Measurements from ENCODE around the gene RAB13.

RAB13 gene

DNA sequence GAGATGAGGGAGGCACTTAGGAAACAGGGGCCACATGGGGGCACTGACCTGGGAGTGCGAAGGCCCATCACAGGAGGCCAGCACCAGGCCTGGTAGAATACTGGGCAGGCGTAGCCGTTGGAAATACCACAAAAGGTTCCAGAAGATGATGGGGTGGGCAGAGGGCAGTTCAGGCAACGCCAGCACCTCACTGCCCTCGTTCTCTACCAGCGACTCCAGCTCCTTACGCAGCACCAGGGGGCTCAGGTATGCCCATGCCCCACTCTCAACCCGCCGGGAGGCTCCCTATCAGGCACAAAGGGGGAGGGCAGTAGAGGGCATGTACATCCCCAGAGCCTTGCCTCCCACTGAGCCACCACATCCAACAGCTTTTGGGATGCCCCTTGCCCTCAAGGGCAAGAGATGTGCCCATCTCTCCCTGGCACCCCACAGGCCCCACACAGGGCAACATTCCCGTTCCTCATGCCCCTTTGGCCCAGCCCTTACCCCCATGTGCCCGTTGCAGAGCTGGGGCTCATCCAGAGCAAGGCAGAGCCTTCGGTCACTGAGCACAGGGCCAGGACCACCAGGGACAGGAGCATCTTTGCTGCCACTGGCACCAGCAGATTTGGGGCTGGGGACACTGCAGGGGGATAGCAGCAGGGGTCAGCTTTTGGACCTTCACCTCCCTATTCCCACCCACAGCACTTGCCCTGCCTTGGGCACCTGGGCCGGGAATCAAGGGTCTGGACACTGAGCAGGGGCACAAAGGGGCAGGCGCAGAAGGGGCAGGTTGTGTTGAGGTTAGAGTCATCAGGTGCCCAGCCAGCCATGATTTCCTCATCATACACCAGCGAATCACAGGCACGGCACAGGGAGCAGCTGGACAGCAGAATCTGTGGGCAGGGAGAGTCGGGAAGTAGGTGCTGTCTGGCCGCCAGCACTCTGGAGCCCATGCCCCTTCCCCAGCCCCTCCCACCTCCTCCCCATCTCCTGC lies 53.7 kb downstream of the RAB13 start:
- no peak for TF ChIP-seq JUND (IDR thresholded peaks at IDR 0.05; ENCODE audit: low read depth)
- in situ Hi-C loops (cut with HindIII; ENCODE audit: low pct_unique_long_range_greater_than_20kb, low sequenced_read_pairs), result no loop called here

More for the DNA sequence above, 53.7 kb downstream of the RAB13 start:
- DNase-seq (ENCODE audit: low read depth in 1 of 2, low spot score in 1 of 2), result no peak

Measured in T47D (cell line).